ENCODE data around the gene CNTN3.

Gene CNTN3

GRCh38 chr3:74646094-74646493 lies 31.6 kb upstream of the CNTN3 start:
- Histone ChIP-seq H3K4me2 (ENCODE audit: low read length) (no peak overlapping the region), H3K36me3 (ENCODE audit: control insufficient read depth, insufficient read depth, low read length) (no peaks in the 10 kb centered on the region), H2AK5ac (ENCODE audit: low read length) (no peak overlapping the region)

DNA sequence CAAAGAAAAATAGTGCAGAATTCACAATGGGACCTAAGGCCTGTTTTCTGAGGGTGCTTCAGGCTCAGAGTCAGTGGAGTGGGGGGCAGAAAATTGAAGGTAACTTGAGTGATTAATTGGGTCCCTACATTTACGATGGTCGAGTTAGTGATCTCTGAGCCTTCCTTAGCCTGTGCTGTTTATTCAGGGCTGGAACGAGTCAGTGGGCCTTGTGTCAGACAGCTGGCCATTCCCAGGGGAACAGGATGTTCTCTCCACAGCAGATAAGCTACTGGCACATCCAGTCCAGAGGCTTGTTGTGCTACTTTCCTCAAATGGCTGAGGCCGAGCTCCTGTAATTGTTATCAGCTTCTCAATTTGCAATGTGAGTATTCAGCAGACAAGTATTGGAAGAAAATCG lies 29.2 kb upstream of the CNTN3 start:
- WGBS (ENCODE audit: extremely low coverage, insufficient coverage, low lambda C conversion rate) = no CpG with 5 or more reads among the region's 5 CpGs
- H3K4ac ChIP-seq (ENCODE audit: low read depth, low read length) = no peak overlapping the region
- H3K36me3 ChIP-seq (ENCODE audit: control insufficient read depth, insufficient read depth, low read length) = no peaks in the 10 kb centered on the region

More at GRCh38 chr3:74646094-74646493, 31.6 kb upstream of the CNTN3 start:
- no peak overlapping the region for H4K8ac ChIP-seq (ENCODE audit: low read depth, low read length)
- no peaks in the 10 kb centered on the region for H3K79me1 ChIP-seq (ENCODE audit: low read length)
- H2BK5ac ChIP-seq (ENCODE audit: low read length) = no peak overlapping the region
- no peak overlapping the region for H2BK15ac ChIP-seq (replicated peaks; ENCODE audit: low read depth)
- H3K23ac ChIP-seq (ENCODE audit: low read length) = no peak overlapping the region
- H3K27me3 ChIP-seq (ENCODE audit: insufficient read depth, low read length, poor library complexity) = no peaks in the 10 kb centered on the region
- H3K4me3 ChIP-seq (ENCODE audit: low read length) = no peak overlapping the region
- no peak overlapping the region for H3K9ac ChIP-seq (ENCODE audit: low read length)
- no peak overlapping the region for H4K5ac ChIP-seq (ENCODE audit: low read length)
- no peak overlapping the region for H3K18ac ChIP-seq (ENCODE audit: low read length)
- H2BK120ac ChIP-seq (ENCODE audit: low read depth, low read length) = no peak overlapping the region
- no peak overlapping the region for H3K56ac ChIP-seq (ENCODE audit: low read length)
- no peaks in the 10 kb centered on the region for H3K79me2 ChIP-seq (ENCODE audit: control insufficient read depth, insufficient read depth, low read length)
- no peaks in the 10 kb centered on the region for H3K4me1 ChIP-seq (ENCODE audit: control insufficient read depth, low read depth, low read length)
- no peak overlapping the region for H3K4ac ChIP-seq (ENCODE audit: low read depth, low read length)
- no CpG with 5 or more reads among the region's 1 CpG for WGBS (ENCODE audit: extremely low coverage, insufficient coverage, low lambda C conversion rate)
- no peak for DNase-seq
- no peak overlapping the region for H3K27ac ChIP-seq (ENCODE audit: low read depth, low read length)

GRCh38 chr3:74642876-74643275 lies 28.4 kb upstream of the CNTN3 start:
- no CpG with 5 or more reads among the region's 1 CpG for WGBS (ENCODE audit: extremely low coverage, insufficient coverage, low lambda C conversion rate)
- Histone ChIP-seq H3K56ac (ENCODE audit: low read length) (no peak overlapping the region), H2AK5ac (ENCODE audit: low read length) (no peak overlapping the region), H3K27ac (ENCODE audit: low read depth, low read length) (no peak overlapping the region), H4K5ac (ENCODE audit: low read length) (no peak overlapping the region), H3K9ac (ENCODE audit: low read length) (no peak overlapping the region), H4K8ac (ENCODE audit: low read depth, low read length) (no peak overlapping the region), H2BK15ac (replicated peaks; ENCODE audit: low read depth) (no peak overlapping the region), H3K4me3 (ENCODE audit: low read length) (no peak overlapping the region), H3K4ac (ENCODE audit: low read depth, low read length) (no peak overlapping the region), H3K36me3 (ENCODE audit: control insufficient read depth, insufficient read depth, low read length) (no peaks in the 10 kb centered on the region), H3K79me1 (ENCODE audit: low read length) (no peaks in the 10 kb centered on the region), H3K4me1 (ENCODE audit: control insufficient read depth, low read depth, low read length) (no peaks in the 10 kb centered on the region), H2BK5ac (ENCODE audit: low read length) (no peak overlapping the region), H3K23ac (ENCODE audit: low read length) (no peak overlapping the region), H2BK120ac (ENCODE audit: low read depth, low read length) (no peak overlapping the region), H3K18ac (ENCODE audit: low read length) (no peak overlapping the region), H3K27me3 (ENCODE audit: insufficient read depth, low read length, poor library complexity) (no peaks in the 10 kb centered on the region), H3K79me2 (ENCODE audit: control insufficient read depth, insufficient read depth, low read length) (no peaks in the 10 kb centered on the region), H3K4me2 (ENCODE audit: low read length) (no peak overlapping the region)
- no peak for DNase-seq

More for the DNA sequence above, 29.2 kb upstream of the CNTN3 start:
- no peak overlapping the region for H3K18ac ChIP-seq (ENCODE audit: low read length)
- no peak overlapping the region for H3K27ac ChIP-seq (ENCODE audit: low read depth, low read length)
- peak; percentile 72 for DNase-seq
- no peak overlapping the region for H2AK5ac ChIP-seq (ENCODE audit: low read length)
- no peaks in the 10 kb centered on the region for H3K79me2 ChIP-seq (ENCODE audit: control insufficient read depth, insufficient read depth, low read length)
- H3K9ac ChIP-seq (ENCODE audit: low read length) = no peak overlapping the region
- no peak overlapping the region for H2BK5ac ChIP-seq (ENCODE audit: low read length)
- H4K5ac ChIP-seq (ENCODE audit: low read length) = no peak overlapping the region
- no peak overlapping the region for H4K8ac ChIP-seq (ENCODE audit: low read depth, low read length)
- H2BK120ac ChIP-seq (ENCODE audit: low read depth, low read length) = no peak overlapping the region
- no peaks in the 10 kb centered on the region for H3K79me1 ChIP-seq (ENCODE audit: low read length)
- H3K4me1 ChIP-seq (ENCODE audit: control insufficient read depth, low read depth, low read length) = no peaks in the 10 kb centered on the region
- no peak overlapping the region for H3K4me2 ChIP-seq (ENCODE audit: low read length)
- no peaks in the 10 kb centered on the region for H3K27me3 ChIP-seq (ENCODE audit: insufficient read depth, low read length, poor library complexity)
- H3K56ac ChIP-seq (ENCODE audit: low read length) = no peak overlapping the region
- no peak overlapping the region for H3K4me3 ChIP-seq (ENCODE audit: low read length)
- H2BK15ac ChIP-seq (replicated peaks; ENCODE audit: low read depth) = no peak overlapping the region
- H3K23ac ChIP-seq (ENCODE audit: low read length) = no peak overlapping the region

DNA sequence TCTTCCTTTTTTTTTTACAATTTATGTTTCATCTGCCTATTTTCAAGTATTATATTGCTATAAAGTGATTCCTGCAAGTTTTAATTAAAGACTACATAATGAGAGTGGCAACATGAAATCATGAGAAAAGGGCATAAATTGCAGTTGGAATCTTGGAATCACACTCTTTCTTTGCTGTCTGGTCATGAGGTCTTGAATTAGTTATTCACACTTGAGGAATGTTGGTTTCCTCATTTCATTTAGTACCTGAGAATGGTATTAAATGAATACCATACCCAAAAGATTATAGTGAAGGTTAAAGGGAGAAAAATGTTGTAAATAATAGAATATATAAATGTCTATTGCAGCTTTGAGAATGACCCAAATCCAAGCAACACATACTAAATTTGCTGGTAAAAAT lies 25.8 kb upstream of the CNTN3 start:
- Histone ChIP-seq H3K79me1 (ENCODE audit: low read length) (no peaks in the 10 kb centered on the region), H3K27me3 (ENCODE audit: insufficient read depth, low read length, poor library complexity) (no peaks in the 10 kb centered on the region), H3K4me2 (ENCODE audit: low read length) (no peak overlapping the region), H2BK5ac (ENCODE audit: low read length) (no peak overlapping the region), H3K27ac (ENCODE audit: low read depth, low read length) (no peak overlapping the region), H4K8ac (ENCODE audit: low read depth, low read length) (no peak overlapping the region), H2AK5ac (ENCODE audit: low read length) (no peak overlapping the region), H3K23ac (ENCODE audit: low read length) (no peak overlapping the region), H3K36me3 (ENCODE audit: control insufficient read depth, insufficient read depth, low read length) (no peaks in the 10 kb centered on the region), H3K4me3 (ENCODE audit: low read length) (no peak overlapping the region), H3K4ac (ENCODE audit: low read depth, low read length) (no peak overlapping the region), H4K5ac (ENCODE audit: low read length) (no peak overlapping the region), H3K18ac (ENCODE audit: low read length) (no peak overlapping the region), H3K56ac (ENCODE audit: low read length) (no peak overlapping the region), H3K4me1 (ENCODE audit: control insufficient read depth, low read depth, low read length) (no peaks in the 10 kb centered on the region), H2BK15ac (replicated peaks; ENCODE audit: low read depth) (no peak overlapping the region), H3K9ac (ENCODE audit: low read length) (no peak overlapping the region), H3K79me2 (ENCODE audit: control insufficient read depth, insufficient read depth, low read length) (no peaks in the 10 kb centered on the region), H2BK120ac (ENCODE audit: low read depth, low read length) (no peak overlapping the region)
- DNase-seq = no peak

DNA sequence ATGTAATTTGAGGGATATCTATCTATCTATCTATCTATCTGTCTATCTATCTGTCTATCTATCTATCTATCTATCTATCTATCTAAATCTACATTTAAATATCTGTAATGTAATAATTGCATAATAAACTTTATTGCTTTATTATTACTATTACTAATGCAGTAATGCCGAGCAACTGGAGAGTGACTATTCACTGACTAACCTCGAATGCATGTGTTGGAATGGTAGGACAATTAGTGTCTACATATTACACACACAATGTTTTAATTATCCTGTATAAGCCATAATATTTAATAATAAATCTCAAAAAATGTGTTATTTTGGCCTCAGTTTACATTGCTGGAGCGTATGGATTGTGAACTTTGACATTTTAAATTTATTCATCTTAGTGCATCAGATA lies 25.2 kb upstream of the CNTN3 start:
- Histone ChIP-seq H3K79me2 (ENCODE audit: control insufficient read depth, insufficient read depth, low read length) (no peaks in the 10 kb centered on the region), H4K5ac (ENCODE audit: low read length) (no peak overlapping the region), H2BK15ac (replicated peaks; ENCODE audit: low read depth) (no peak overlapping the region), H3K4me3 (ENCODE audit: low read length) (no peak overlapping the region), H3K36me3 (ENCODE audit: control insufficient read depth, insufficient read depth, low read length) (no peaks in the 10 kb centered on the region), H3K56ac (ENCODE audit: low read length) (no peak overlapping the region), H3K4me1 (ENCODE audit: control insufficient read depth, low read depth, low read length) (no peaks in the 10 kb centered on the region), H3K18ac (ENCODE audit: low read length) (no peak overlapping the region), H3K4me2 (ENCODE audit: low read length) (no peak overlapping the region), H3K4ac (ENCODE audit: low read depth, low read length) (no peak overlapping the region), H3K27ac (ENCODE audit: low read depth, low read length) (no peak overlapping the region), H2AK5ac (ENCODE audit: low read length) (no peak overlapping the region), H2BK120ac (ENCODE audit: low read depth, low read length) (no peak overlapping the region), H4K8ac (ENCODE audit: low read depth, low read length) (no peak overlapping the region), H2BK5ac (ENCODE audit: low read length) (no peak overlapping the region), H3K23ac (ENCODE audit: low read length) (no peak overlapping the region), H3K9ac (ENCODE audit: low read length) (no peak overlapping the region), H3K79me1 (ENCODE audit: low read length) (no peaks in the 10 kb centered on the region), H3K27me3 (ENCODE audit: insufficient read depth, low read length, poor library complexity) (no peaks in the 10 kb centered on the region)
- WGBS (ENCODE audit: extremely low coverage, insufficient coverage, low lambda C conversion rate) = no CpG with 5 or more reads among the region's 3 CpGs
- no peak for DNase-seq

GRCh38 chr3:74636981-74637380 lies 22.5 kb upstream of the CNTN3 start:
- Histone ChIP-seq H3K27me3 (ENCODE audit: insufficient read depth, low read length, poor library complexity) (no peaks in the 10 kb centered on the region), H3K56ac (ENCODE audit: low read length) (no peak overlapping the region), H4K5ac (ENCODE audit: low read length) (no peak overlapping the region), H3K27ac (ENCODE audit: low read depth, low read length) (no peak overlapping the region), H2AK5ac (ENCODE audit: low read length) (no peak overlapping the region), H4K8ac (ENCODE audit: low read depth, low read length) (no peak overlapping the region), H2BK15ac (replicated peaks; ENCODE audit: low read depth) (no peak overlapping the region), H3K79me1 (ENCODE audit: low read length) (no peaks in the 10 kb centered on the region), H2BK120ac (ENCODE audit: low read depth, low read length) (no peak overlapping the region), H3K4me1 (ENCODE audit: control insufficient read depth, low read depth, low read length) (no peaks in the 10 kb centered on the region), H3K79me2 (ENCODE audit: control insufficient read depth, insufficient read depth, low read length) (no peaks in the 10 kb centered on the region), H3K9ac (ENCODE audit: low read length) (no peak overlapping the region), H3K4me3 (ENCODE audit: low read length) (no peak overlapping the region), H3K36me3 (ENCODE audit: control insufficient read depth, insufficient read depth, low read length) (no peaks in the 10 kb centered on the region), H3K4me2 (ENCODE audit: low read length) (no peak overlapping the region), H3K4ac (ENCODE audit: low read depth, low read length) (no peak overlapping the region), H2BK5ac (ENCODE audit: low read length) (no peak overlapping the region), H3K18ac (ENCODE audit: low read length) (no peak overlapping the region), H3K23ac (ENCODE audit: low read length) (no peak overlapping the region)
- no peak for DNase-seq

All from mesendoderm (in vitro differentiated cells).